Activated CD8-positive, alpha-beta T cell treated with anti-CD3 and anti-CD28 coated beads for 36 hours (primary cell): ENCODE results near the gene SMOC2. TPM values are rescaled to one million over a fixed set of nuclear protein-coding genes. Genes with fewer than 3 reads are reported as not detected.

ENCODE experiments used
- ATAC-seq: fragments of 200-7000 bp; cut with Tn5 transposase; one replicate; pipeline ENCODE4 v1.10.0; 2021; ENCODE audit warnings: mild to moderate bottlenecking, moderate library complexity
- CTCF ChIA-PET: fragments of 350-600 bp; sonication (Branson Sonifier 250); formaldehyde crosslinking; loops from one replicate; lab custom pipeline; 2021; ENCODE audit warnings: antibody characterized with exemption; lab: Charles Lee
- POLR2A ChIA-PET: fragments of 350-600 bp; sonication (Branson Sonifier 250); formaldehyde crosslinking; loops from one replicate; lab custom pipeline; 2021; ENCODE audit warnings: antibody characterized with exemption; lab: Charles Lee
- DNase-seq: peaks from one replicate; pipeline ENCODE4 v3.0.0-alpha.2; 2020
- H3K27ac Mint-ChIP-seq: one replicate; pipeline ENCODE4 v1.8.0; 2021; ENCODE audit warnings: mild to moderate bottlenecking, mixed read lengths
- H3K27me3 Mint-ChIP-seq: one replicate; pipeline ENCODE4 v1.8.0; 2021; ENCODE audit warnings: mixed read lengths
- H3K36me3 Mint-ChIP-seq: one replicate; pipeline ENCODE4 v1.8.0; 2021; ENCODE audit warnings: low read depth, mixed read lengths
- H3K4me1 Mint-ChIP-seq: one replicate; pipeline ENCODE4 v1.8.0; 2021; ENCODE audit warnings: low read depth, mixed read lengths
- H3K4me3 Mint-ChIP-seq: one replicate; pipeline ENCODE4 v1.8.0; 2021; ENCODE audit warnings: mild to moderate bottlenecking, moderate library complexity, mixed read lengths
- H3K9me3 Mint-ChIP-seq: one replicate; pipeline ENCODE4 v1.8.0; 2021; ENCODE audit warnings: mixed read lengths
- CTCF ChIP-seq: fragments of 200-600 bp; IDR thresholded peaks from one replicate; pipeline ENCODE4 v1.8.0; 2022; ENCODE audit warnings: antibody characterized with exemption, mild to moderate bottlenecking
- intact Hi-C: fragments of 100-400 bp; cut with micrococcal nuclease; formaldehyde crosslinking; loops from one replicate; pipeline ENCODE4 v1.10.0; 2022
- total RNA-seq, 2 experiments: library from RNA; stranded (reverse); gene quantifications; one replicate each; pipeline ENCODE4 v1.2.3, GENCODE V29; 2021

Gene SMOC2
- total RNA-seq, 2 experiments from 2014 or later = not detected

DNA sequence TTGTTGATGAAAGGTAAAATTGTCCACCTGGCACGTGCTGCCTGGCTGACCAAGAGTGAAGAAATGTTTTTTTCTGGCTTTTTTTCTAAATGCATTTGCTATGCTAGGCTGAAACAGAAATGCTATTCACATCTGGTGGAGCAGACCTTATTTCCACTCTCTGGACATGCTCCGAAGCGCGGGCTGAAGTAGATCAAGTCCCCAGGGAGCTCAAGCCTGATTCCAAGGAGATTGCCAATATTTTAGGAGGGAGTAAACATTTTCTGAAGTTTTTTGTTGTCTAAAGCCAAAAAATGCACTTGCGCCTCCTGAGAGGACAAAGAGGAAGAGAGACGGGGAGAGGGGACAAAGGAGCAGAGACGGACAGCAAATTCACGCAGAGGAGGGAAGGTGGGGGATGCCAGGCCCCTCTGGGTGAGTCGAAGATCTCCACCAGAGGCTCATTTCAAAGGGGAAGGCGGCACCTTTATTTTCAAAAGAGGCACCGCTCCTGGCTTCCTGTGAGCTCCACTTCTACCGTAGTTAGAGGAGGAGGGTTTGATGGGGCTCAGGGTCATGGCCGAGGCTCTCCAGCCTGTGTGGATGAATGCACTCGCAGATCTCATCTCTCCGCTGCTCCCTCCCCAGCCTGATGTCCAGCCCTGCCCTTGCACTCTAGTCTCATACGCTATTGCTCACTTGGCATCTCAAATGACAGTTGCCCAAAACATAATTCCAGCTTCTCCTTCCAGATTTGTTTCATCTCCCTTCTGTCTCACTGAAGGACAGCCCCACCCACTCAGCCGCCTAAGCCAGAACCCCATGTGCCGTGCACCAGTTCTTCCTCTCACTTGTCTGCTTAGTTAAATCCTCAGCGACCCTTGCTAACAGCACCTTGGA is 23.1 kb upstream of the SMOC2 start:
- POLR2A ChIA-PET = no interaction called here
- DNase-seq (no peak), ATAC-seq (no peak)
- CTCF ChIA-PET = no interaction called here
- no peaks in the 10 kb centered on the region for H3K36me3 Mint-ChIP-seq
- intact Hi-C loops = no loop called here
- no peak overlapping the region for H3K4me3 Mint-ChIP-seq
- no peak overlapping the region for H3K27ac Mint-ChIP-seq
- no peaks in the 10 kb centered on the region for H3K9me3 Mint-ChIP-seq
- no peaks in the 10 kb centered on the region for H3K27me3 Mint-ChIP-seq
- H3K4me1 Mint-ChIP-seq = no peaks in the 10 kb centered on the region
- no peak for TF ChIP-seq CTCF

- intact Hi-C loops = no loop called here
- Mint-ChIP-seq H3K36me3 (no peaks in the 10 kb centered on the region), H3K9me3 (no peaks in the 10 kb centered on the region), H3K4me1 (no peaks in the 10 kb centered on the region), H3K27me3 (no peaks in the 10 kb centered on the region), H3K4me3 (no peak overlapping the region), H3K27ac (no peak overlapping the region)
- ChIA-PET CTCF (no interaction called here), POLR2A (no interaction called here)
- ATAC-seq (no peak), DNase-seq (no peak)
- TF ChIP-seq CTCF = no peak
Observed at GRCh38 chr6:168418711-168419121, 22.3 kb upstream of the SMOC2 start.

DNA sequence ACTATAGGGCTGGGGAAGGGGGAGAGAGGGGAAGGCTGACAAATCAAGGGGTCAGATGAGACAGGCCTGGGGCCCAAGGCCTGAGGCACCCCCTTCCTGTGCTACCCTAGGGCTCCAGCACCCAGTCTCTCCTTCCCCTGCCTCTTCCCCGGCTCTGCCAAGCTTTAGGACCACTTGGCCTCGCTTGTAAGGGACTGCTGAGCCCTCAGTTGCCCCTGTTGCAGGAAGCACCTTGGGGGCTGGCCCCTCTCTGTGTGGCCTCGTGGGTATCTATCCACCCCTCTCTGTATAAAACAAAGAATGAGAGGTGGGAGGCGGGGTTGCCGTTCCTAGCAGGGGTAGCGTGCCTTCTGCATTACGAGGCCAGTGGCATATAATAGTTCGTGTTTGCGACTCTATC is 21.4 kb upstream of the SMOC2 start:
- ATAC-seq (no peak), DNase-seq (no peak)
- no peak for TF ChIP-seq CTCF
- Mint-ChIP-seq H3K4me1 (no peaks in the 10 kb centered on the region), H3K27me3 (no peaks in the 10 kb centered on the region), H3K27ac (no peak overlapping the region), H3K9me3 (no peaks in the 10 kb centered on the region), H3K36me3 (no peaks in the 10 kb centered on the region), H3K4me3 (no peak overlapping the region)
- intact Hi-C loops = no loop called here
- POLR2A ChIA-PET = no interaction called here
- CTCF ChIA-PET = no interaction called here

GRCh38 chr6:168420084-168420483 is 20.9 kb upstream of the SMOC2 start:
- H3K4me1 Mint-ChIP-seq = no peaks in the 10 kb centered on the region
- no peak overlapping the region for H3K27ac Mint-ChIP-seq
- ATAC-seq = no peak
- no peak overlapping the region for H3K4me3 Mint-ChIP-seq
- H3K9me3 Mint-ChIP-seq = no peaks in the 10 kb centered on the region
- no peak for DNase-seq
- no peak for TF ChIP-seq CTCF
- intact Hi-C loops = no loop called here
- POLR2A ChIA-PET = no interaction called here
- H3K27me3 Mint-ChIP-seq = no peaks in the 10 kb centered on the region
- CTCF ChIA-PET = no interaction called here
- H3K36me3 Mint-ChIP-seq = no peaks in the 10 kb centered on the region

DNA sequence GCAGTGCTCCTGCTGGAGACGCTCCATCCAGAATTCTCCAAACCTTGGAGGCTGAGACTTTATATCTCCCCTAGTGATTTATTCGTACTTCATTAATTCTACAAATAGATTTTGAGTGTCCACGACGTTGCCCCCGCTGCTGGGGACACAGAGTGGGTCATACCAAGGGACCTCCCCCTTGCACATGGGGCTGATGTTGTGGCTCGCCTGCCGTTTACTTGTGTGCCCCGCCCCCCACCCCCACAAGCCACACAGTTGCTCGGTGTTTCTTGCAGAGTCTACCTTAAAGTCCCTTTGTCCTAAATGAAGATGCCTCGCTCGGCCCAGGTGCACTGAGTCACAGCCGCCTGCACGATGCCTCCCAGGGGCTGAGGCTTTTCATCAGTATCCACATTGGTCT is 20.3 kb upstream of the SMOC2 start:
- DNase-seq = no peak
- no peak for ATAC-seq
- POLR2A ChIA-PET = no interaction called here
- no peaks in the 10 kb centered on the region for H3K9me3 Mint-ChIP-seq
- H3K4me3 Mint-ChIP-seq = no peak overlapping the region
- H3K36me3 Mint-ChIP-seq = no peaks in the 10 kb centered on the region
- no peaks in the 10 kb centered on the region for H3K4me1 Mint-ChIP-seq
- H3K27me3 Mint-ChIP-seq = no peaks in the 10 kb centered on the region
- intact Hi-C loops = no loop called here
- TF ChIP-seq CTCF = no peak
- CTCF ChIA-PET = no interaction called here
- H3K27ac Mint-ChIP-seq = no peak overlapping the region
